Cardiac ventricle fibroblast (primary cell): ENCODE measurements around the gene EED. TPM values are rescaled to one million over a fixed set of nuclear protein-coding genes. Genes with fewer than 3 reads are reported as not detected.

Experiments used
- total RNA-seq: library from RNA; depleted of rRNA; stranded (reverse); fragments of >200 nt; gene quantifications from 2 replicates; pipeline ENCODE4 v1.2.3, GENCODE V29; 2015

The EED gene, protein sequence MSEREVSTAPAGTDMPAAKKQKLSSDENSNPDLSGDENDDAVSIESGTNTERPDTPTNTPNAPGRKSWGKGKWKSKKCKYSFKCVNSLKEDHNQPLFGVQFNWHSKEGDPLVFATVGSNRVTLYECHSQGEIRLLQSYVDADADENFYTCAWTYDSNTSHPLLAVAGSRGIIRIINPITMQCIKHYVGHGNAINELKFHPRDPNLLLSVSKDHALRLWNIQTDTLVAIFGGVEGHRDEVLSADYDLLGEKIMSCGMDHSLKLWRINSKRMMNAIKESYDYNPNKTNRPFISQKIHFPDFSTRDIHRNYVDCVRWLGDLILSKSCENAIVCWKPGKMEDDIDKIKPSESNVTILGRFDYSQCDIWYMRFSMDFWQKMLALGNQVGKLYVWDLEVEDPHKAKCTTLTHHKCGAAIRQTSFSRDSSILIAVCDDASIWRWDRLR
- 7.6 and 11.7 TPM in 2 replicates for total RNA-seq

DNA sequence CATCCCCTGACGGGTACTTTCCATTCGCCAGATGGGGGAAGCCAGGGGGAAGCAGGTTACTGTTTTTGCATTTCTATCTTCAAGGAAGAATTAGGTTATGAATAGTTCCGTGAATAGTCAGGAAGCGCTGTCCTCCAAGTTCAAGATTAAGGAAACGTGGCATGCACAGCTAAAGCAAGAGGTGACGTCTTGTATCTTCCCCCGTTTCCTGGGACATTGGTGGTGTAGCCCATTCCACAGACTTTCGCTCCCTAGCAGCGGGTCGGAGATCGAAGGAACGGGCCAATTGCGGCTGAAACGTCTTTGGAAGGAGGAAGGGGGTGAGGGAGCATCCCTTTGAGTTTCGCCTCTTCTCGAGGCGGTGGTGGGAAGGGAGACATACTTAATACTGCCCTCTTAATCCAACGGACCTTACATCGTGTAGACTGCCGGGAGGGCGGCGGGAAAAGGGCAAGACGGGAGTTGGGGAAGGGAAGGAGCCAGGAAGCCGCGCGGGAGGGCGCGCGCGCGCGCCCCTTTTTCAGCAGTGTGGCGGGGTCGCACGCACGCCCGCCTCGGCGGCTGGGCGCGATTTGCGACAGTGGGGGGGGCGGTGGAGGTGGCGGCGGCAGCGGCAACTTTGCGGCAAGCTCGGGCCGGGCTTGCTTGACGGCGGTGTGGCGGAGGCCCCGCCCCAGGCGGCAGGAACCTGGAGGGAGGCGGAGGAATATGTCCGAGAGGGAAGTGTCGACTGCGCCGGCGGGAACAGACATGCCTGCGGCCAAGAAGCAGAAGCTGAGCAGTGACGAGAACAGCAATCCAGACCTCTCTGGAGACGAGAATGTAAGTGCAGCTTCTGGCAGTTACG is at the start of gene EED:
TSS of gene EED (plus strand) at position 232 of the 847 bp plus-strand sequence. CDS start at position 709, 477 bp downstream.

DNA sequence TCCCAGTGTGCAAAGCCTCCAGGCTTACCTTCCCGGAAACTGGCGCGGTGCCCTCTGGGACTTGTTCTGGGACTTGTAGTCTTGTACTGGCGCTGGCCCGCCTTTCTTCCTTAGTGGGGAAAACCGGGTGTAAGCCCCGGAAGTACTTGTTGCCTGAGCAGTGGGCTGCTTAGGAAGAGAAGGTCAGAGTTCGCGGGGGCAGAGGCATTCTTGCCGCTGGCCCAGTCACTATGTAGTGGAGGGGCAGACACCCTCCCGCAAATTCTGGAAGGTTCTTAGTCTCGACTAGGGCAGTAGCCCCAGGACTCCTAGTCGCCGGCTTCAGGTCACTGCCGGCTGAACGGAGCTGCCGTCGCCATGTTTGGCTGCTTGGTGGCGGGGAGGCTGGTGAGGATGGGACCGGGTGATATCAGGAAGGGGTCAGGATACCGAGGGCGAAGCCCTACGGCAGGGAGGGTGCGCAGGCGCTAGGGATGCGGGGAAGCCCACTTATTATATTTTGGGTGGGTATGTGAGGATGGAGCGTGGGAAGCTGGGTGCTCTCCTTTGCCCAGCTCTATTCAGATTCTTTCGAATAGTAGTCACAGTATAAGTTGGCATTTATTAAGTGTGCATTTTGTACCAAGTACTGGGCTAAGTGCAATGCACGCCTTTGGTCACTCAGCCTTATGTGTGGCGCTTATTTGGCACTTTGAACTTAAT is 57.7 kb downstream of the EED start, which contains the start of gene HIKESHI:
TSS of gene HIKESHI (plus strand) at position 149 of the 702 bp plus-strand sequence. CDS start at position 358, 209 bp downstream.

Other genes with a start within 250 kb of the EED start
- gene PICALM, start 175.7 kb upstream of the EED start, total RNA-seq: 190 and 226 TPM in 2 replicates
- gene HIKESHI, start 57.5 kb downstream of the EED start, total RNA-seq: 35.4 and 46.5 TPM in 2 replicates
- not detected in 2 replicates for gene CCDC81, start 130.1 kb downstream of the EED start, total RNA-seq